AG09309 (cell line): ENCODE data around the gene EIF3D.
"Not testable (repeated sequence)": the region's sequence is repeated elsewhere in the genome, so short reads cannot be mapped to it uniquely, and the experiment has no call there.

Experiments
- DNase-seq: peaks from one replicate; pipeline ENCODE4 v3.0.0-alpha.2; 2010; ENCODE audit warnings: low read depth
- H3K4me3 ChIP-seq: 2 replicates; pipeline ENCODE4 v1.5.1; 2011; ENCODE audit warnings: mild to moderate bottlenecking, low read depth, low read length, moderate library complexity; ENCODE audit not compliant: control insufficient read depth
- TF ChIP-seq, protein P1 (sequence below): IDR thresholded peaks from 2 replicates; pipeline ENCODE4 v1.5.1; 2011; ENCODE audit warnings: mild to moderate bottlenecking, low read depth, low read length, inconsistent platforms; ENCODE audit not compliant: insufficient read depth, control insufficient read depth; ENCODE audit errors: missing control alignments

The EIF3D gene

DNA sequence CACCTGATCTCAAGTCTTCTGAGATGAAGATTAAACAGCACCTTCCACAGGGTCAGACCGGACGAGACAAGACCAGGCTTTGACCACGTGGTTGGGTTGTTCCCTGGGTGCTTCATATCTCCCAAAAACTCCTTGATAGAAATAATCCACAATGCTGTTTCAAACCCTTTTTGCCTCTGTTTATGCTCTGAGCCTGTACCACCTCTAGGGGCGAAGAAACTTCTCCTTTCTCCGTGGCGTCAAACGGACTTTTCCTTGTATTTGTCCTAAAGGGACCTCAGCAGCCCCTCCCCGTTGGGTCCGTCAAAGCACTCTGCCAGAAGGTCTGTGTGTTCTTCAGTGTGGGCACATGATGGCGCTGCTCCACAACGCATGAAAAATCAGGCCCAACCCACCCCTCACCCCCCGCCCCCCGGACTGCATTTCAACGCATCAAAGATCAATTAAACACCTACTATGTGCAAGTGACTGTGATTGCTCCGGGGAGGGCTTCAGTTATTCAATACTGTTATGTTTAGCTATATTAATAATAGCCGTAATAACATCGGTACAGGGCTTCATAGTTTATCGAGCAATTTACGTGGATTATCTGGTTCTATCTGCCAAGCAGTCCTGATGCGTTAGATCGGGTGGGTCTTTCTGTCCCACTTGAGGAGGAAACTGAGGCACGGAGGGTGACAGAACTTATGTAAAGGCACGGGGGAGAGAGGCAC is 17.3 kb upstream of the EIF3D start:
- TF ChIP-seq, protein P1, sequence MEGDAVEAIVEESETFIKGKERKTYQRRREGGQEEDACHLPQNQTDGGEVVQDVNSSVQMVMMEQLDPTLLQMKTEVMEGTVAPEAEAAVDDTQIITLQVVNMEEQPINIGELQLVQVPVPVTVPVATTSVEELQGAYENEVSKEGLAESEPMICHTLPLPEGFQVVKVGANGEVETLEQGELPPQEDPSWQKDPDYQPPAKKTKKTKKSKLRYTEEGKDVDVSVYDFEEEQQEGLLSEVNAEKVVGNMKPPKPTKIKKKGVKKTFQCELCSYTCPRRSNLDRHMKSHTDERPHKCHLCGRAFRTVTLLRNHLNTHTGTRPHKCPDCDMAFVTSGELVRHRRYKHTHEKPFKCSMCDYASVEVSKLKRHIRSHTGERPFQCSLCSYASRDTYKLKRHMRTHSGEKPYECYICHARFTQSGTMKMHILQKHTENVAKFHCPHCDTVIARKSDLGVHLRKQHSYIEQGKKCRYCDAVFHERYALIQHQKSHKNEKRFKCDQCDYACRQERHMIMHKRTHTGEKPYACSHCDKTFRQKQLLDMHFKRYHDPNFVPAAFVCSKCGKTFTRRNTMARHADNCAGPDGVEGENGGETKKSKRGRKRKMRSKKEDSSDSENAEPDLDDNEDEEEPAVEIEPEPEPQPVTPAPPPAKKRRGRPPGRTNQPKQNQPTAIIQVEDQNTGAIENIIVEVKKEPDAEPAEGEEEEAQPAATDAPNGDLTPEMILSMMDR = peak; percentile 44
- no peak overlapping the region for H3K4me3 ChIP-seq
- no peak for DNase-seq

GRCh38 chr22:36544107-36544620 is 15.2 kb upstream of the EIF3D start:
- TF ChIP-seq, protein P1 = no peak
- DNase-seq = peak; percentile 57
- no peak overlapping the region for H3K4me3 ChIP-seq

GRCh38 chr22:36541831-36542411 is 13.0 kb upstream of the EIF3D start:
- peak; percentile 60 for DNase-seq
- TF ChIP-seq, protein P1 = no peak
- H3K4me3 ChIP-seq = no peak overlapping the region

DNA sequence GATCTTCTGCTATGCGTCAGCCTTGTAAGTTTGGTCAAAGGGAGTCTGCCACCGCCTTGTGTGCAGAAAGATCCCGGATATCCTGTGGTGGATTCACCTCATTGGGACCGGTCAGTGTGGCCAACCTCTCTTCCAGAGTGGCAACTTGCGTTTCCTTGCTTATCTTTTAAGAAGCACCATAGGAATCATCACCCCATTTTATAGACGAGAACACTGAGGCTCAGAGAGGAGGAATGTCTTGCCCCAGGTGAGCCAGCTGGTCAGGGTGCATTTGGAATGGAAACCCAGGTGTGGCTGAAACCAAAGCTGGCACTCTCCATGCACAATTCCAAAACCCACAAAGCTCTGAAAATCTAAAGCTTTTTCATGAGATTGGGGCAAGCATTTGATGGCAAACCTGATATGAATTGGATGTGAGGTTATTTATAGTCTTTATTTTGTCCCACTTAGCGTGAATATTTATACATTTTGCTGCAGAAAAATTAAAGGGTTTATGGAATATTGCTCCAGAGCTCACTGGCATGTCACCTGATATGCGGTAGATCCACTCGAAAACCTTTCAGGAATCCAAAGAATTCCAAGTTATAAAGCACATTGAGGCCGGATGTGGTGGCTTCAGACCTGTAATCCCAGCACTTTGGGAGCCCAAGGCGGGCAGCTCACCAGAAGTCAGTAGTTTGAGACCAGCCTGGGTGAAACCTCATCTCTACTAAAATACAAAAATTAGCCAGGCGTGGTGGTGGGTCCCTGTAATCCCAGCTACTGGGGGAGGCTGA is 12.1 kb upstream of the EIF3D start:
- TF ChIP-seq, protein P1 = no peak
- H3K4me3 ChIP-seq = no peak overlapping the region
- DNase-seq = no peak

GRCh38 chr22:36538529-36538928 is 9.6 kb upstream of the EIF3D start:
- no peak overlapping the region for H3K4me3 ChIP-seq
- no peak for DNase-seq
- TF ChIP-seq, protein P1 = no peak

DNA sequence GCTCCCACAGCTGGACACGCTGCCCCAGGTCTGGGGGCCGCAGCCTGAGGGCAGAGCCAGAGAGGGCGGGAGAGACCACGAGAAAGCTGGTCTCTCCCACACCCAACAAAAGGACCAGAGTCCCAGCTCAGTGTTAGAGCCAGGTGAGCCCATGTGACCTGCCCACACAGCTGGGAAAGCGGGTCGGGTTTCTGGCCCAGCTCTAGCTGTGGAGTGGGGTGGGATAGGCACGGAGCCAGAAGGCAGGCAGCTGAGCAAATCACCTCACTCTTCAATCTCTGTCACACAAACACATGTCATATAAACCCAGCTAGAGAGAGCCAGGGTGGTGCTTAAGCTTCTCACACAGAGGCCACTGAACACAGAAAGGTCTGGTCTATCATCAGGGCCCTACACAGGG is 7.8 kb upstream of the EIF3D start:
- TF ChIP-seq, protein P1 = no peak
- H3K4me3 ChIP-seq = no peak overlapping the region
- no peak for DNase-seq

GRCh38 chr22:36533320-36533719 is 4.4 kb upstream of the EIF3D start:
- not testable (repeated sequence) for H3K4me3 ChIP-seq

More at GRCh38 chr22:36533320-36533719, 4.4 kb upstream of the EIF3D start:
- DNase-seq = not testable (repeated sequence)
